Ecto neural progenitor cell (in vitro differentiated cells): Measurements from ENCODE around the gene ZNF133.
"Not testable (repeated sequence)": the region's sequence is repeated elsewhere in the genome, so short reads cannot be mapped to it uniquely, and the experiment has no call there.

Experiments
- DNase-seq: peaks from one replicate; pipeline ENCODE4 v3.0.0-alpha.2; 2018; ENCODE audit warnings: low spot score

Gene ZNF133

DNA sequence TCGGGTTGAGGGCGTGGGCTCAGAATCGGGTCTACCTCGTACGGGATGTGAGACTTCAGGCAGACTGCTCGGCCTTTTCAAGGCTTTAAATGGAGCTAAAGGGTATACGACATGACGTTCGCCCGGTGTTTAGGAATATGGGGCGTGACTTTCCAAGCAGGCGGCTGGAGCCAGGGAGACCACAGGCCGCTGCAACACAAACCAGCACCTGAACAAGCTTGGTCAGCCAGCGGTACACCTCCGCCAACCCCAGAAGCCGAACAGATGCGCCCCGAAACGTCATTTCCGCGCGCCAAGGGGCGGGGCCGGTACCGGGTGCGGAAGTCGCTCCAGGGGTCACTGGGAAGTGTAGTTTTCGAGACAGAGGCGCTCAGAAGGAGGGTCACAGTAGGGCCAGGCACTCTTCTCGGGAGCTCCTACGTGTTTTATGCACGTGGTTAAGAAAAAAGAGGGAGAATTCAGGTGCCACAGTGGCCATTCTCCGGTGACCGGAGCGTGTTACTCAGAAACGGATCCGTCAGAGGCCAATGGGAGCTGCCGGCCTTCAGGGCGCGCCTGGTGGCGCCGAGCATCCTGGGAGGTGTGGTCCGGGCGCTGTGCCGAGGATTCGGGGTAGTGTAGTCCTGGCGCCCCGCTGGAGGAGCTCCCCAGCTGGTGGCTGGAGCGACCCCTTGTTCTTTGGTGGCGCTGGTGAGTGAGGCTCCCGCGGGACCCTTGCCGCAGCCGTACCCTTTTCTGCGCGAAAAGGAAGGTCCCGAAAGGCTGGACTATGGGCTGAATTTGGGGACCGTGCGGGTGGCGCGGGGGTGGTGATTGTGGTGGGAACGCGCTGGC, at the start of gene ZNF133:
TSS of gene ZNF133 (plus strand) at position 613 of the 834 bp plus-strand sequence. CDS start 17,160 bp downstream, outside the sequence.
- DNase-seq, result peak; percentile 98

GRCh38 chr20:18240997-18241396, 47.3 kb upstream of the ZNF133 start:
- no peak for DNase-seq

GRCh38 chr20:18243802-18244201, 44.5 kb upstream of the ZNF133 start:
- DNase-seq, result no peak

DNA sequence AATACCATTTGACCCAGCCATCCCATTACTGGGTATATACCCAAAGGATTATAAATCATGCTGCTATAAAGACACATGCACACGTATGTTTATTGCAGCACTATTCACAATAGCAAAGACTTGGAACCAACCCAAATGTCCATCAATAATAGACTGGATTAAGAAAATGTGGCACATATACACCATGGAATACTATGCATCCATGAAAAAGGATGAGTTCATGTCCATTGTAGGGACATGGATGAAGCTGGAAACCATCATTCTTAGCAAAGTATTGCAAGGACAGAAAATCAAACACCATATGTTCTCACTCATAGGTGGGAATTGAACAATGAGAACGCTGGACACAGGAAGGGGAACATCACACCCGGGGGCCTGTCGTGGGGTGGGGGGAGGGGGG, 39.8 kb upstream of the ZNF133 start:
- not testable (repeated sequence) for DNase-seq

- no peak for DNase-seq
Measured at GRCh38 chr20:18250217-18250616, 38.1 kb upstream of the ZNF133 start.

GRCh38 chr20:18252597-18253451, 35.5 kb upstream of the ZNF133 start:
- DNase-seq, result no peak

DNA sequence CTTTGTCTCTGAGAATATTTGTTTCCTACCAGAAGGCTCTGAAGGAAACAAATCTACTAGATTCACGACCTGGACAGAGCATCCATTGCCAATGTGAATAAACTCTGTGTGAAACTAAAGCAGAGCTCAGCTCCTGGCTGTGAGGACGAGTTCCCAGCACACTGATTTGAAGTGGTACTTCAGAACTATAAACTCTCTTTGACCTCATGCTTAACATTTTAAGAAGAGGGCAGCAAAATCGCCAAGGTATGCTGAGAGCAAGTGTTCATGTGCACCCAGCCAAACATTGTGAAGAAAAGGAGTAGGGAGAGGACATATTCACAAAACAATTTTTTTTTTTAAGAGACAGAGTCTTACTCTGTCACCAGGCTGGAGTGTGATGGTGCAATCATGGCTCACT, 33.7 kb upstream of the ZNF133 start:
- DNase-seq, result no peak

DNA sequence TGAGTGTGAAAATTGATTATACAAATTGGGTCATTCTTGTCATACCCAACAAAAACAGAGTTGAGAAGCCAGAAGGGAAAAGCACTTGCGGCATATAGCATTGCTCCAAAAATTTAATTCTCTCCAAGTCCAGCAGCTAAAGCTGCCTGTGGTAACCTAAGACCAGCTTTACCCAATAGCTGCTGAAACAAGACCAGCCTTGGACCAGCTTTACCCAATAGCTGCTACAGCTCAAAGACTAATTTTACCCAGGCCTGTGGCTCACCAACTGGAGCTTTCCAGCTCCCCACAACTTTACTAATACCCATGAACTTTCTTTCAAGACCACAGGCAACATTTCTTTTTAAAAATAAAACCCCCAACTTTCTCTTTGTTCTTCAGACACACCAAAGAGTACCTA, 32.8 kb upstream of the ZNF133 start:
- DNase-seq, result no peak

DNA sequence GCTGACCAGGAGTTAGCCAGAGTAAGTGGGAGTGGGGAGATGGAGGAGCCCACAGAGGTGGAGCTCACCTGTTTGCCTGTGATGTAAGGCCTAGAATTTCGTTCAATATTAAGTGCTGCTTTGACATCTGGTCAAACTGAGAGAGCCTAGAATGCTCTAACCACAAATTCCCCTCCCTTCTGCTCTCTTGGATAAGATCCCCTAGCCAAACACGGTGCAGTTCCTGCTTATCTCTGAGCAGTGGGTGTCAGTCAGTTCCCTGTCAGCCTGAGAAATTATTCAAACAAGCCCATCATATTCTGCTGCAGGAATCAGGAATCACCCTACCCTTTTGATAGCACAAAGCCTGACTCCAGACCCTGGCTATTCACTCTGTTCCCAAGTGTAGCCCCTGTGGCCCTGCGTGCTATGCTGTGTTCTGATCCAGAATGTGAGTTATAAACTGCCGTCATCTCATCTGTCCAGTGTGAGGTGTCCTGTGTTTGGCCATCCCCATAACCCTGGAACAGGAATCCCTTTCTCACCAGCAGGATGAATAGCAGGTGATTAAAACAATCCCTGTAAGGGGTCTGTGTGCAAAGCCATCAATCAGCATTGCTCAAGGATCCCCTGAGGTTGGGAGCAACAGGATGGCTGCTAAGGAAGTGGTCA, 31.8 kb upstream of the ZNF133 start:
- no peak for DNase-seq

DNA sequence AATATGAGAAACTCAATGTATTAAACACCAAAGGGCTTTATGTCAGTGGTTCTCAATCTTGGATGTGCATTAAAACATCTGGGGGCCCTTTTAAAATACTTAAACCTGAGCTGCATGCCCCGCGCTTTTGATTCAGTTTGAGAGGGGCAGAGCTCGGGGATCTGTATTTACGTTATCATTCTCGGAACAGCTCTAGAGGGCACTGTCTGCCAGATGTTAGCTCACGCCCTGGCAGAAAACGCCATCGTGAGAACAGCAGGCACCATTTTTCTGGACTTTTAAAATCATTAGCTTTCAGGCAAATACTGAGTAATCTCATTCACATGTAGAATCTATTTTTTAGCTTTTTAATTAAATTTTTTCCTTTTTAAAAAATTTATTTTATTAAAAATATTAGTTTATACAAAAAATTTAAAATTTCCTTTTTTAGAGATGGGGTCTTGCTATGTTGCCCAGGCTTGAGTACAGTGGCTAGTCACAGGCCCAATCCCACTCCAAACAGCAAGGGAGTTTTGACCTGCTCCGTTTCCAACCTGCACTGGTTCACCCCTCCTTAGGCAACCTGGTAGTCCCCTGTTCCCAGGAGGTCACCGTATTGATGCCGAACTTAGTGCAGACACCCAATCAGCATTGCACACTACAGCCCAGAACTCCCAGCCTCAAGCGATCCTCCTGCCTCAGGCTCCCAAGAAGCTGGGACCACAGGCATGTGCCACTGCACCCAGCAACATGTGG, 30.0 kb upstream of the ZNF133 start:
- DNase-seq, result no peak

GRCh38 chr20:18259730-18260129, 28.6 kb upstream of the ZNF133 start:
- no peak for DNase-seq

GRCh38 chr20:18263723-18264122, 24.6 kb upstream of the ZNF133 start:
- no peak for DNase-seq

DNA sequence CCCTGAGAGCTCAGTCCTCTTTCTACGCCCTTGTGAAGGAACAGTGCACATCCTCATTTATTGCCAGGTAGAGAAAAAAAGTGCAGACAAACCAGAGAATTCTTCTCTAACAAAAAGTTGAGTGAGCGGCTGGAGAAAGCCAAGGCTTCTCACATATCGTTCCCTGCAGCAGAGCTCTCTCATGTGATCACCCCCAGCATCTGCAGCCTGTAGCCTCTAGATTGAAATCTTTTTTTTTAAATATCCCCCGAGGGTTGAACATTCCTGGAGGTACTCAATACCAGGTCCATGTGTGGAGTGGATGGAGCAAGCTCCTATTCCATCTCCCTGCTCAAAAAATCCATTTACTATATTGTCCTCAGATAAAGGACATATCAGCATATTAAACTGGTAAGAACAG, 22.9 kb upstream of the ZNF133 start:
- no peak for DNase-seq

GRCh38 chr20:18266282-18266681, 22.0 kb upstream of the ZNF133 start:
- DNase-seq, result no peak

GRCh38 chr20:18267815-18268214, 20.5 kb upstream of the ZNF133 start:
- DNase-seq, result peak; percentile 92

DNA sequence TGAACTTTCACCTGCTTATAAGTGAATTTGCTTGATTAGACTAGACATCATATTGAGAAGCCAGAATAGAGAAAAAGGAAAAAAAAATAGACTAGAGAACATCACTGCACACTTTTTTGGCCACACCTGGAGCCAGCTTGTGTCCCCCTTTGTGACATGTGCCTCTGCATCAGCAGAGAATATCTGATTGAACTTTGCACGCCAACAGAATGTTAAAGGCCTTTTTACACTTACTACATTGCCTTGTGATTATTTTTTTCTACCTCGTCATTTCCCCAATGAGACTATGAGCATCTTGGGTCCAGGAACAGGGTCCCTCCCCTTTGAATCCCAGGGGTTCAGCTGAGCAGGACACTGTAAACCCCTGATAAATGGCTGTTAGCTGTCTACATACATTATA, 17.2 kb upstream of the ZNF133 start:
- no peak for DNase-seq

GRCh38 chr20:18272451-18272850, 15.9 kb upstream of the ZNF133 start:
- no peak for DNase-seq

DNA sequence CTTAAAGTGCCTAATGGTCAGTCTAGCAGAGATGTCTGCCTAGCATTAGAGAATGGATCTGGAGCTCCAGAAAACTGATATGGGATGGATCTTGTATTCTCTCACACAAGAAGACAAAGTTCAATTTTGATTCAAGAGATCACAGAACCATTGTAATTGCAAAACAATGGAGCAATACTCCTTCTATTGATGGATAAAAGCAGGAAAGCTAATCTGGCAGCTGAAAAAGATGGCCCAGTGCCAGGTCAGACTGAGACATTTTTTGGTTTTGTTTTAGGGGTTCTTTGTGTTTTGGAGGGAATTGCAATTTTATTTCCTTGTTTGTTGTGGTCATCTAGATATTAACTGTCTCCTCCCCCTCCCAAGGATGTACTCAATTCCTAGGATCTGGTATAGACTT, 14.6 kb upstream of the ZNF133 start:
- DNase-seq, result no peak

DNA sequence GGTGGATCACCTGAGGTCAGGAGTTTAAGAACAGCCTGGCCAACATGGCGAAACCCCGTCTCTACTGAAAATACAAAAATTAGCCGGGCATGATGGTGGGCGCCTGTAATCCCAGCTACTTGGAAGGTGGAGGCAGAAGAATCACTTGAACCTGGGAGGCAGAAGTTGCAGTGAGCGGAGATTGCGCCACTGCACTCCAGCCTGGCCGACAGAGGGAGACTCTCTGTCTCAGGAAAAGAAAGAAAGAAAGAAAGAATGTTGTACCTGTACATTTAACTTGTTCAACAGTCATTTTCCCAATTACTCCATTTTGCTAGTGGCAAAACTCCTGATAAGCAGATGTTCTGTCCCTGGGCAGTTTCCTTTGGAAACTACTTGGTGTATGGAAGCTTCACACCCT, 12.4 kb upstream of the ZNF133 start:
- not testable (repeated sequence) for DNase-seq

GRCh38 chr20:18276821-18277220, 11.5 kb upstream of the ZNF133 start:
- peak; percentile 81 for DNase-seq

- no peak for DNase-seq
Measured at GRCh38 chr20:18279242-18279641, 9.1 kb upstream of the ZNF133 start.
